Measurements from ENCODE around the gene XXYLT1.

XXYLT1 gene

GRCh38 chr3:195030791-195031321 lies 240.1 kb downstream of the XXYLT1 start:
- Histone ChIP-seq H3K4me1 (ENCODE audit: control insufficient read depth, low read length) (no peaks in the 10 kb centered on the region), H3K79me2 (ENCODE audit: control insufficient read depth, low read length) (no peaks in the 10 kb centered on the region), H3F3A (ENCODE audit: control insufficient read depth, insufficient read depth) (no peaks in the 10 kb centered on the region), H3K4me2 (ENCODE audit: low read length) (no peak overlapping the region), H4K20me1 (ENCODE audit: control insufficient read depth, insufficient read depth, low read depth, low read length) (no peaks in the 10 kb centered on the region), H3K36me3 (ENCODE audit: control insufficient read depth, low read length) (no peaks in the 10 kb centered on the region), H3K27ac (ENCODE audit: low read depth, low read length) (no peak overlapping the region), H3K27me3 (ENCODE audit: control insufficient read depth, low read length) (no peaks in the 10 kb centered on the region), H3K9me2 (replicated peaks; ENCODE audit: control insufficient read depth, low read length) (no peaks in the 10 kb centered on the region), H3K4me3 (ENCODE audit: low read length) (no peak overlapping the region), H3K9me3 (ENCODE audit: control insufficient read depth, insufficient read depth, low read length) (no peaks in the 10 kb centered on the region)
- TF ChIP-seq EZH2phosphoT487 (IDR thresholded peaks at IDR 0.05; ENCODE audit: borderline replicate concordance, low read length), result no peak
- TF ChIP-seq, protein P1, sequence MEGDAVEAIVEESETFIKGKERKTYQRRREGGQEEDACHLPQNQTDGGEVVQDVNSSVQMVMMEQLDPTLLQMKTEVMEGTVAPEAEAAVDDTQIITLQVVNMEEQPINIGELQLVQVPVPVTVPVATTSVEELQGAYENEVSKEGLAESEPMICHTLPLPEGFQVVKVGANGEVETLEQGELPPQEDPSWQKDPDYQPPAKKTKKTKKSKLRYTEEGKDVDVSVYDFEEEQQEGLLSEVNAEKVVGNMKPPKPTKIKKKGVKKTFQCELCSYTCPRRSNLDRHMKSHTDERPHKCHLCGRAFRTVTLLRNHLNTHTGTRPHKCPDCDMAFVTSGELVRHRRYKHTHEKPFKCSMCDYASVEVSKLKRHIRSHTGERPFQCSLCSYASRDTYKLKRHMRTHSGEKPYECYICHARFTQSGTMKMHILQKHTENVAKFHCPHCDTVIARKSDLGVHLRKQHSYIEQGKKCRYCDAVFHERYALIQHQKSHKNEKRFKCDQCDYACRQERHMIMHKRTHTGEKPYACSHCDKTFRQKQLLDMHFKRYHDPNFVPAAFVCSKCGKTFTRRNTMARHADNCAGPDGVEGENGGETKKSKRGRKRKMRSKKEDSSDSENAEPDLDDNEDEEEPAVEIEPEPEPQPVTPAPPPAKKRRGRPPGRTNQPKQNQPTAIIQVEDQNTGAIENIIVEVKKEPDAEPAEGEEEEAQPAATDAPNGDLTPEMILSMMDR (IDR thresholded peaks at IDR 0.05; ENCODE audit: low read depth, low read length, poor library complexity, severe bottlenecking), result no peak

GRCh38 chr3:195028877-195029606 lies 241.9 kb downstream of the XXYLT1 start:
- Histone ChIP-seq H3K4me3 (ENCODE audit: low read length) (no peak overlapping the region), H3K4me2 (ENCODE audit: low read length) (no peak overlapping the region), H3K4me1 (ENCODE audit: control insufficient read depth, low read length) (no peaks in the 10 kb centered on the region), H3F3A (ENCODE audit: control insufficient read depth, insufficient read depth) (no peaks in the 10 kb centered on the region), H3K9me3 (ENCODE audit: control insufficient read depth, insufficient read depth, low read length) (no peaks in the 10 kb centered on the region), H3K36me3 (ENCODE audit: control insufficient read depth, low read length) (no peaks in the 10 kb centered on the region), H3K79me2 (ENCODE audit: control insufficient read depth, low read length) (no peaks in the 10 kb centered on the region), H3K27me3 (ENCODE audit: control insufficient read depth, low read length) (no peaks in the 10 kb centered on the region; the same call in 1 of the 2 replicates), H3K9me2 (replicated peaks; ENCODE audit: control insufficient read depth, low read length) (no peaks in the 10 kb centered on the region), H3K27ac (ENCODE audit: low read depth, low read length) (no peak overlapping the region), H4K20me1 (ENCODE audit: control insufficient read depth, insufficient read depth, low read depth, low read length) (no peaks in the 10 kb centered on the region)
- no peak for TF ChIP-seq EZH2phosphoT487 (IDR thresholded peaks at IDR 0.05; ENCODE audit: borderline replicate concordance, low read length)
- TF ChIP-seq, protein P1 (IDR thresholded peaks at IDR 0.05; ENCODE audit: low read depth, low read length, poor library complexity, severe bottlenecking), result no peak

- no peaks in the 10 kb centered on the region for H3K79me2 ChIP-seq (ENCODE audit: control insufficient read depth, low read length)
These were observed 245.1 kb downstream of the XXYLT1 start for GRCh38 chr3:195025884-195026200.

More at GRCh38 chr3:195025884-195026200, 245.1 kb downstream of the XXYLT1 start:
- no peaks in the 10 kb centered on the region for H3K9me3 ChIP-seq (ENCODE audit: control insufficient read depth, insufficient read depth, low read length)
- no peaks in the 10 kb centered on the region for H3K36me3 ChIP-seq (ENCODE audit: control insufficient read depth, low read length)
- H4K20me1 ChIP-seq (ENCODE audit: control insufficient read depth, insufficient read depth, low read depth, low read length), result no peaks in the 10 kb centered on the region
- H3F3A ChIP-seq (ENCODE audit: control insufficient read depth, insufficient read depth), result no peaks in the 10 kb centered on the region
- H3K9me2 ChIP-seq (replicated peaks; ENCODE audit: control insufficient read depth, low read length), result no peaks in the 10 kb centered on the region
- H3K4me1 ChIP-seq (ENCODE audit: control insufficient read depth, low read length), result no peaks in the 10 kb centered on the region
- no peak for TF ChIP-seq EZH2phosphoT487 (IDR thresholded peaks at IDR 0.05; ENCODE audit: borderline replicate concordance, low read length)
- TF ChIP-seq, protein P1 (IDR thresholded peaks at IDR 0.05; ENCODE audit: low read depth, low read length, poor library complexity, severe bottlenecking), result no peak
- no peak overlapping the region for H3K27ac ChIP-seq (ENCODE audit: low read depth, low read length)
- no peak overlapping the region for H3K4me2 ChIP-seq (ENCODE audit: low read length)
- no peak overlapping the region for H3K4me3 ChIP-seq (ENCODE audit: low read length)
- H3K27me3 ChIP-seq (ENCODE audit: control insufficient read depth, low read length), result peaks cover 13% of the 10 kb centered on the region

Measured in DOHH2 (cell line).